HepG2 (cell line): ENCODE data around the gene RNF5. TPM values are rescaled to one million over a fixed set of nuclear protein-coding genes. Genes with fewer than 3 reads are reported as not detected.

Source experiments
- RNF2 ChIP-seq: fragments of 450-650 bp; conservative IDR thresholded peaks from 2 replicates; pipeline ENCODE4 v1.6.1; 2016; ENCODE audit warnings: low read depth
- SALL2 ChIP-seq: sonication (generic); formaldehyde crosslinking; IDR thresholded peaks from 2 replicates; pipeline ENCODE4 v1.8.1; 2023; ENCODE audit warnings: mild to moderate bottlenecking, missing genetic modification reagents, inconsistent platforms
- SMC3 ChIP-seq: IDR thresholded peaks from 2 replicates; pipeline ENCODE4 v1.6.1; 2011; ENCODE audit warnings: low read length, improper control_type of control experiment
- SOX13 ChIP-seq, 3 experiments: fragments of 450-650 bp in 1 of 3; sonication (generic) in 1 of 3; formaldehyde crosslinking in 1 of 3; IDR thresholded peaks in 2 of 3; conservative IDR thresholded peaks in 1 of 3; 2 replicates each; pipeline versions ENCODE4 v1.5.0 to v1.6.1; 2016 to 2020; ENCODE audit warnings: antibody characterized with exemption in 1 of 3, mild to moderate bottlenecking in 1 of 3, missing compliant biosample characterization in 1 of 3, missing genetic modification reagents in 1 of 3, moderate library complexity in 1 of 3
- SP2 ChIP-seq: sonication (generic); formaldehyde crosslinking; IDR thresholded peaks from 2 replicates; pipeline ENCODE4 v1.5.1; 2020; ENCODE audit warnings: mild to moderate bottlenecking, missing genetic modification reagents
- ZNF558 ChIP-seq: sonication (generic); formaldehyde crosslinking; IDR thresholded peaks from 2 replicates; pipeline ENCODE4 v1.9.0; 2022; ENCODE audit warnings: mild to moderate bottlenecking, missing genetic modification reagents, borderline replicate concordance
- ZNF747 ChIP-seq: sonication (generic); formaldehyde crosslinking; IDR thresholded peaks from 2 replicates; pipeline ENCODE4 v1.8.1; 2023; ENCODE audit warnings: missing genetic modification reagents, mild to moderate bottlenecking, borderline replicate concordance
- ZSCAN9 ChIP-seq: IDR thresholded peaks from 2 replicates; pipeline ENCODE4 v1.6.1; 2016; ENCODE audit warnings: borderline replicate concordance
- polyA plus RNA-seq, 8 experiments: library from polyadenylated mRNA; depleted of rRNA in 3 of 8; stranded (reverse) in 7 of 8; unstranded in 1 of 8; fragments of >200 nt; fragmentation: Illumina TruSeq in 4 of 8; extraction: Trizol in 4 of 8; gene quantifications; 2 replicates each; pipeline versions ENCODE4 v1.2.1 to v1.2.3, GENCODE V29; 2011 to 2016; ENCODE audit warnings: low read depth in 4 of 8, missing spikeins in 1 of 8, mixed read lengths in 1 of 8; ENCODE audit not compliant: insufficient read depth in 1 of 8
- total RNA-seq, 5 experiments: library from RNA; depleted of rRNA; stranded (reverse); fragments of >200 nt; fragmentation: Illumina TruSeq; extraction: Trizol; gene quantifications; 2 replicates each; pipeline ENCODE4 v1.2.3, GENCODE V29; 2016; ENCODE audit warnings: low read depth in 1 of 5
- TF ChIP-seq, protein P1 (sequence below): sonication (generic); formaldehyde crosslinking; IDR thresholded peaks from 2 replicates; pipeline ENCODE4 v1.5.1; 2020; ENCODE audit warnings: mild to moderate bottlenecking, missing genetic modification reagents, borderline replicate concordance
- TF ChIP-seq, protein P2 (sequence below), 2 experiments: sonication (generic) in 1 of 2; formaldehyde crosslinking in 1 of 2; IDR thresholded peaks; 2 replicates each; pipeline versions ENCODE4 v1.5.1 to v1.6.1; 2011 to 2020; ENCODE audit warnings: borderline replicate concordance in 1 of 2, low read depth in 1 of 2, low read length in 1 of 2, mild to moderate bottlenecking in 1 of 2, missing genetic modification reagents in 1 of 2, moderate library complexity in 1 of 2
- TF ChIP-seq, protein P3 (sequence below): IDR thresholded peaks from 2 replicates; pipeline ENCODE4 v1.6.1; 2016; ENCODE audit warnings: missing biosample characterization, missing genetic modification reagents, low read depth
- TF ChIP-seq, protein P4 (sequence below): sonication (generic); formaldehyde crosslinking; conservative IDR thresholded peaks from 2 replicates; pipeline ENCODE4 v1.8.1; 2023; ENCODE audit warnings: missing genetic modification reagents
- TF ChIP-seq, protein P5 (sequence below): sonication (generic); formaldehyde crosslinking; IDR thresholded peaks from 2 replicates; pipeline ENCODE4 v1.4.0; 2020; ENCODE audit warnings: low read depth, mild to moderate bottlenecking, missing genetic modification reagents

RNF5 gene
- total and polyA plus RNA-seq, 2 of the 13 experiments (the other 11 are each of a cell fraction or from before 2014, with no cell fraction given): 98.0 to 131 TPM

DNA sequence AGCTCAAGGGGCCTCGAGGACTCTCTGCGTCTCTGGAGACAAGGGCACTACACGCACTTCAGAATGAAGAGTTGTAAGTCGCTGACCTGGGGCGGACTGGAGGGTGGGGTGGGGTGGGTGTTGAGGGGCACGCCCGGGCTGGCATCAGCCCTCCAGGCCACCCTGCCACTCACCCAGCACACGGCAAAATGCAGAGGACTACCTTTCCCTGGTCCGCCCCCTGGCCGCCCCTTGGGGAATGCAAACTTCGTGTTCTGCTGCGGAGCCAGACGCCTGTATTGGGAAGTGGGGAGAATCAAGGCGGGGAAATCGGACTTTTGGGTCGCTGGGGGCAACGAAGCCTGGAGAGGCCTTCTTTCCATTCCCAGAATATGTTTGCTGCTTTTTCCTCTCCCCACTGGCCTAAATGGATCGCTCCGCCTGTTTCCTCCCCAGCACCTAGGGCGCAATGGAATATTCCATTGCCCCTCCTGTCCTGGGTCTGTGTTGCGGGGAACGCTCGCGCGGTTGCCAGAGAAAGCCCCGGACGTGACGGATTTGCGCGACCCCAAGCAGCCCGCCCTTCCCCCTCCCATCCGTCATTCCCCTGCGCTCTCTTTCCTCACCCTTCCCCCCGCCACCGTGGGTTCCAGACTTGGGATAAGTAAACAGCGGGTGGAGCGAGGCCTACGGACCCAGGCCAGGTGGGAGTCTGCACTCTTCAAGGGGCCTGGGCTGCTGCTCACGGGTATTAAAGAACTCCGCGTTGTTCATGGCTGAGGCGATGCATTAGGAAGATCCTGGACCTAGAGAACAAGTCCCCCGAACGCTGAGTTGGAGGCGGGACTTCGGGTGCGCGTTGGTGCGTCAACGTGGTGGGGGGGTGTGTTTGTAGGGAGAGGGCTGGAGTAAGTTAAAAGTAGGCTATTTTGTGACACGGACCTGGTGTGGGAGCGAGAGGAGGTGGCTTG, 24.4 kb upstream of the RNF5 start, which contains the start of gene PPT2 (continued):
- TF ChIP-seq, protein P1, sequence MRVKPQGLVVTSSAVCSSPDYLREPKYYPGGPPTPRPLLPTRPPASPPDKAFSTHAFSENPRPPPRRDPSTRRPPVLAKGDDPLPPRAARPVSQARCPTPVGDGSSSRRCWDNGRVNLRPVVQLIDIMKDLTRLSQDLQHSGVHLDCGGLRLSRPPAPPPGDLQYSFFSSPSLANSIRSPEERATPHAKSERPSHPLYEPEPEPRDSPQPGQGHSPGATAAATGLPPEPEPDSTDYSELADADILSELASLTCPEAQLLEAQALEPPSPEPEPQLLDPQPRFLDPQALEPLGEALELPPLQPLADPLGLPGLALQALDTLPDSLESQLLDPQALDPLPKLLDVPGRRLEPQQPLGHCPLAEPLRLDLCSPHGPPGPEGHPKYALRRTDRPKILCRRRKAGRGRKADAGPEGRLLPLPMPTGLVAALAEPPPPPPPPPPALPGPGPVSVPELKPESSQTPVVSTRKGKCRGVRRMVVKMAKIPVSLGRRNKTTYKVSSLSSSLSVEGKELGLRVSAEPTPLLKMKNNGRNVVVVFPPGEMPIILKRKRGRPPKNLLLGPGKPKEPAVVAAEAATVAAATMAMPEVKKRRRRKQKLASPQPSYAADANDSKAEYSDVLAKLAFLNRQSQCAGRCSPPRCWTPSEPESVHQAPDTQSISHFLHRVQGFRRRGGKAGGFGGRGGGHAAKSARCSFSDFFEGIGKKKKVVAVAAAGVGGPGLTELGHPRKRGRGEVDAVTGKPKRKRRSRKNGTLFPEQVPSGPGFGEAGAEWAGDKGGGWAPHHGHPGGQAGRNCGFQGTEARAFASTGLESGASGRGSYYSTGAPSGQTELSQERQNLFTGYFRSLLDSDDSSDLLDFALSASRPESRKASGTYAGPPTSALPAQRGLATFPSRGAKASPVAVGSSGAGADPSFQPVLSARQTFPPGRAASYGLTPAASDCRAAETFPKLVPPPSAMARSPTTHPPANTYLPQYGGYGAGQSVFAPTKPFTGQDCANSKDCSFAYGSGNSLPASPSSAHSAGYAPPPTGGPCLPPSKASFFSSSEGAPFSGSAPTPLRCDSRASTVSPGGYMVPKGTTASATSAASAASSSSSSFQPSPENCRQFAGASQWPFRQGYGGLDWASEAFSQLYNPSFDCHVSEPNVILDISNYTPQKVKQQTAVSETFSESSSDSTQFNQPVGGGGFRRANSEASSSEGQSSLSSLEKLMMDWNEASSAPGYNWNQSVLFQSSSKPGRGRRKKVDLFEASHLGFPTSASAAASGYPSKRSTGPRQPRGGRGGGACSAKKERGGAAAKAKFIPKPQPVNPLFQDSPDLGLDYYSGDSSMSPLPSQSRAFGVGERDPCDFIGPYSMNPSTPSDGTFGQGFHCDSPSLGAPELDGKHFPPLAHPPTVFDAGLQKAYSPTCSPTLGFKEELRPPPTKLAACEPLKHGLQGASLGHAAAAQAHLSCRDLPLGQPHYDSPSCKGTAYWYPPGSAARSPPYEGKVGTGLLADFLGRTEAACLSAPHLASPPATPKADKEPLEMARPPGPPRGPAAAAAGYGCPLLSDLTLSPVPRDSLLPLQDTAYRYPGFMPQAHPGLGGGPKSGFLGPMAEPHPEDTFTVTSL (CRISPR knock-in tag): peak; percentile 45; the same call in 1 of the 2 replicates
- TF ChIP-seq SALL2 (CRISPR knock-in tag): peak; percentile 25; the same call in 1 of the 2 replicates
- TF ChIP-seq, protein P2, sequence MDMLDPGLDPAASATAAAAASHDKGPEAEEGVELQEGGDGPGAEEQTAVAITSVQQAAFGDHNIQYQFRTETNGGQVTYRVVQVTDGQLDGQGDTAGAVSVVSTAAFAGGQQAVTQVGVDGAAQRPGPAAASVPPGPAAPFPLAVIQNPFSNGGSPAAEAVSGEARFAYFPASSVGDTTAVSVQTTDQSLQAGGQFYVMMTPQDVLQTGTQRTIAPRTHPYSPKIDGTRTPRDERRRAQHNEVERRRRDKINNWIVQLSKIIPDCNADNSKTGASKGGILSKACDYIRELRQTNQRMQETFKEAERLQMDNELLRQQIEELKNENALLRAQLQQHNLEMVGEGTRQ (IDR thresholded peaks at IDR 0.05; ENCODE audit: low read depth, low read length): no peak
- TF ChIP-seq, protein P2 (CRISPR knock-in tag; IDR thresholded peaks at IDR 0.05; ENCODE audit: borderline replicate concordance): no peak; the same call in 1 of the 2 replicates
- no peak for TF ChIP-seq SOX13 (IDR thresholded peaks at IDR 0.05)
- TF ChIP-seq SOX13 (CRISPR knock-in tag; conservative IDR thresholded peaks at IDR 0.05 in 1 of 2, IDR thresholded peaks at IDR 0.05 in 1 of 2): peak in 1 of 2 experiments; percentile 14; a peak in 1 of 4 replicates
- TF ChIP-seq SMC3: no peak
- no peak for TF ChIP-seq RNF2
- TF ChIP-seq ZNF747 (CRISPR knock-in tag): peak; percentile 68; the same call in 1 of the 2 replicates
- TF ChIP-seq ZSCAN9 (CRISPR knock-in tag): peak; percentile 37; the same call in 1 of the 2 replicates
- TF ChIP-seq, protein P3, sequence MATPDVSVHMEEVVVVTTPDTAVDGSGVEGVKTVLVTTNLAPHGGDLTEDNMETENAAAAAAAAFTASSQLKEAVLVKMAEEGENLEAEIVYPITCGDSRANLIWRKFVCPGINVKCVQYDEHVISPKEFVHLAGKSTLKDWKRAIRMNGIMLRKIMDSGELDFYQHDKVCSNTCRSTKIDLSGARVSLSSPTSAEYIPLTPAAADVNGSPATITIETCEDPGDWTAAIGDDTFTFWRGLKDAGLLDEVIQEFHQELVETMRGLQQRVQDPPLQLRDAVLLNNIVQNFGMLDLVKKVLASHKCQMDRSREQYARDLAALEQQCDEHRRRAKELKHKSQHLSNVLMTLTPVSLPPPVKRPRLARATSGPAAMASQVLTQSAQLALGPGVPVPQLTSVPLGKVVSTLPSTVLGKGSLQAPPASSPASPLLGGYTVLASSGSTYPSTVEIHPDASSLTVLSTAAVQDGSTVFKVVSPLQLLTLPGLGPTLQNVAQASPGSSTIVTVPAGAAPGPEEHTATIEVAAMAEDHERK (CRISPR knock-in tag): 0 out of 2 replicates have a peak, but pooled peaks have one; percentile 14
- TF ChIP-seq, protein P4, sequence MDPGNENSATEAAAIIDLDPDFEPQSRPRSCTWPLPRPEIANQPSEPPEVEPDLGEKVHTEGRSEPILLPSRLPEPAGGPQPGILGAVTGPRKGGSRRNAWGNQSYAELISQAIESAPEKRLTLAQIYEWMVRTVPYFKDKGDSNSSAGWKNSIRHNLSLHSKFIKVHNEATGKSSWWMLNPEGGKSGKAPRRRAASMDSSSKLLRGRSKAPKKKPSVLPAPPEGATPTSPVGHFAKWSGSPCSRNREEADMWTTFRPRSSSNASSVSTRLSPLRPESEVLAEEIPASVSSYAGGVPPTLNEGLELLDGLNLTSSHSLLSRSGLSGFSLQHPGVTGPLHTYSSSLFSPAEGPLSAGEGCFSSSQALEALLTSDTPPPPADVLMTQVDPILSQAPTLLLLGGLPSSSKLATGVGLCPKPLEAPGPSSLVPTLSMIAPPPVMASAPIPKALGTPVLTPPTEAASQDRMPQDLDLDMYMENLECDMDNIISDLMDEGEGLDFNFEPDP (CRISPR knock-in tag): 0 out of 2 replicates have a peak, but pooled peaks have one; percentile 60
- TF ChIP-seq, protein P5, sequence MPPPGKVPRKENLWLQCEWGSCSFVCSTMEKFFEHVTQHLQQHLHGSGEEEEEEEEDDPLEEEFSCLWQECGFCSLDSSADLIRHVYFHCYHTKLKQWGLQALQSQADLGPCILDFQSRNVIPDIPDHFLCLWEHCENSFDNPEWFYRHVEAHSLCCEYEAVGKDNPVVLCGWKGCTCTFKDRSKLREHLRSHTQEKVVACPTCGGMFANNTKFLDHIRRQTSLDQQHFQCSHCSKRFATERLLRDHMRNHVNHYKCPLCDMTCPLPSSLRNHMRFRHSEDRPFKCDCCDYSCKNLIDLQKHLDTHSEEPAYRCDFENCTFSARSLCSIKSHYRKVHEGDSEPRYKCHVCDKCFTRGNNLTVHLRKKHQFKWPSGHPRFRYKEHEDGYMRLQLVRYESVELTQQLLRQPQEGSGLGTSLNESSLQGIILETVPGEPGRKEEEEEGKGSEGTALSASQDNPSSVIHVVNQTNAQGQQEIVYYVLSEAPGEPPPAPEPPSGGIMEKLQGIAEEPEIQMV: peak; percentile 59
- TF ChIP-seq ZNF558 (CRISPR knock-in tag): no peak
- TF ChIP-seq SP2 (CRISPR knock-in tag): peak; percentile 68; the same call in 1 of the 2 replicates
